ENCODE data around the gene CNDP2. TPM values are rescaled to one million over a fixed set of nuclear protein-coding genes. Genes with fewer than 3 reads are reported as not detected.
"Not testable (repeated sequence)": the region's sequence is repeated elsewhere in the genome, so short reads cannot be mapped to it uniquely, and the experiment has no call there.

CNDP2 gene
- total RNA-seq, 1 donor, result 38.0 TPM

GRCh38 chr18:74562131-74562730 lies 66.1 kb downstream of the CNDP2 start:
- H3K4me3 ChIP-seq (ENCODE audit: low read depth, low read length), result no peak overlapping the region
- DNase-seq (ENCODE audit: low read depth), result no peak
- TF ChIP-seq, protein P1, sequence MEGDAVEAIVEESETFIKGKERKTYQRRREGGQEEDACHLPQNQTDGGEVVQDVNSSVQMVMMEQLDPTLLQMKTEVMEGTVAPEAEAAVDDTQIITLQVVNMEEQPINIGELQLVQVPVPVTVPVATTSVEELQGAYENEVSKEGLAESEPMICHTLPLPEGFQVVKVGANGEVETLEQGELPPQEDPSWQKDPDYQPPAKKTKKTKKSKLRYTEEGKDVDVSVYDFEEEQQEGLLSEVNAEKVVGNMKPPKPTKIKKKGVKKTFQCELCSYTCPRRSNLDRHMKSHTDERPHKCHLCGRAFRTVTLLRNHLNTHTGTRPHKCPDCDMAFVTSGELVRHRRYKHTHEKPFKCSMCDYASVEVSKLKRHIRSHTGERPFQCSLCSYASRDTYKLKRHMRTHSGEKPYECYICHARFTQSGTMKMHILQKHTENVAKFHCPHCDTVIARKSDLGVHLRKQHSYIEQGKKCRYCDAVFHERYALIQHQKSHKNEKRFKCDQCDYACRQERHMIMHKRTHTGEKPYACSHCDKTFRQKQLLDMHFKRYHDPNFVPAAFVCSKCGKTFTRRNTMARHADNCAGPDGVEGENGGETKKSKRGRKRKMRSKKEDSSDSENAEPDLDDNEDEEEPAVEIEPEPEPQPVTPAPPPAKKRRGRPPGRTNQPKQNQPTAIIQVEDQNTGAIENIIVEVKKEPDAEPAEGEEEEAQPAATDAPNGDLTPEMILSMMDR (IDR thresholded peaks at IDR 0.05; ENCODE audit: insufficient read depth, low read length), result no peak

GRCh38 chr18:74562775-74563174 lies 66.6 kb downstream of the CNDP2 start:
- H3K4me3 ChIP-seq (ENCODE audit: low read depth, low read length), result no peak overlapping the region
- TF ChIP-seq, protein P1 (IDR thresholded peaks at IDR 0.05; ENCODE audit: insufficient read depth, low read length), result no peak
- no peak for DNase-seq (ENCODE audit: low read depth)

DNA sequence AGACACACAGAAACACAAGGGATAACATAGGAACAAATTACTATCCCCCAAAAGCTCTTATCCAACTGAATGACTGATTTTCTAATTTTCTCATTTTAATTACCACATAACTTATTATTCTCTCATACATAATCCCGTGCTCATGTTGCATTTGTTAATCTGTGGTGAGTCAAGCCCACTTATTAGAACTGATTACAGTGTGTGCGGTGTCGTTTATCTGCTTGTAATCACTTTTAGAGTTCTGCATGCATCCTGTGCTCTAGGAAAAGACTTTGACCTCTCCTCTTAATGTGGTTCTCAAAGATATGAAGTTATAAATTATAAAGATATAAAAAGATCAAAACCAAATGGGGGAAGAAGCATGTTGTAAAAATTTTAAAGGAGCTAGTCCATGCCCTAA lies 67.8 kb downstream of the CNDP2 start:
- DNase-seq (ENCODE audit: low read depth), result no peak
- TF ChIP-seq, protein P1 (IDR thresholded peaks at IDR 0.05; ENCODE audit: insufficient read depth, low read length), result no peak

DNA sequence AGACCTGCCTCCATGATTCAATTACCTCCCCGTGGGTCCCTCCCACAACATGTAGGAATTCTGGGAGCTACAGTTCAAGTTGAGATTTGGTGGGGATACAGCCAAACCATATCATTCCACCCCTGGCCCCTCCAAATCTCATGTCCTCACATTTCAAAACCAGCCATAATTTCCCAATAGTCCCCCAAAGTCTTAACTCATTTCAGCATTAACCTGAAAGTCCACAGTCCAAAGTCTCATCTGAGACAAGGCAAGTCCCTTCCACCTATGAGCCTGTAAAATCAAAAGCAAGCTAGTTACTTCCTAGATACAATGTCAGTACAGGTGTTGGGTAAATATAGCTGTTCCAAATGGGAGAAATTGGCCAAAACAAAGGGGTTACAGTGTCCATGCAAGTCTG lies 69.0 kb downstream of the CNDP2 start:
- not testable (repeated sequence) for H3K4me3 ChIP-seq (ENCODE audit: low read depth, low read length); DNase-seq (ENCODE audit: low read depth)

More for the DNA sequence above, 67.8 kb downstream of the CNDP2 start:
- no peak overlapping the region for H3K4me3 ChIP-seq (ENCODE audit: low read depth, low read length)

- DNase-seq (ENCODE audit: low read depth); H3K4me3 ChIP-seq (ENCODE audit: low read depth, low read length): not testable (repeated sequence)
Observed at GRCh38 chr18:74565993-74566392, 69.8 kb downstream of the CNDP2 start.

DNA sequence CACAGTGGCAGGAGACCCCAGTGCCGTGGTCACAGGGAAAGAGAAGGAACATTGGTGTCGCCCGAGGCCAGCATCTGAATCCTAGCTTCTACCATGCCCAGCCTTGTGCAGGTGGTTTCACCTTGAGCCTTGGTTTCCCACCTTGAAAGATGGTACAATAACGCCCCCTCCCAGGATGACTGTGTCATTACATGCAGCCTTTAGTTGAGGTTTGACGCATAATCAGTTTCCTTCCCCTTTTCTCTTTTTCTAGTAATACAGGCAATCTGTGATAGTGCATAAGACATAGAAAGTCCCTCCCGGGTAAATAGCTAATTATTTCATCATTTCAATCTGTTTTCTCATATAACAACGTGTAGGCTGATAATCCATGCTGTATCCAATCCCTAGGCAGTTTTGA lies 71.7 kb downstream of the CNDP2 start:
- no peak for DNase-seq (ENCODE audit: low read depth)
- H3K4me3 ChIP-seq (ENCODE audit: low read depth, low read length), result no peak overlapping the region
- TF ChIP-seq, protein P1 (IDR thresholded peaks at IDR 0.05; ENCODE audit: insufficient read depth, low read length), result no peak

- TF ChIP-seq, protein P1 (IDR thresholded peaks at IDR 0.05; ENCODE audit: insufficient read depth, low read length), result no peak
- no peak for DNase-seq (ENCODE audit: low read depth)
- H3K4me3 ChIP-seq (ENCODE audit: low read depth, low read length), result no peak overlapping the region
Observed at GRCh38 chr18:74569401-74569800, 73.2 kb downstream of the CNDP2 start.

GRCh38 chr18:74570266-74570665 lies 74.1 kb downstream of the CNDP2 start:
- TF ChIP-seq, protein P1 (IDR thresholded peaks at IDR 0.05; ENCODE audit: insufficient read depth, low read length), result no peak
- DNase-seq (ENCODE audit: low read depth), result no peak
- H3K4me3 ChIP-seq (ENCODE audit: low read depth, low read length), result no peak overlapping the region
